GM21423 (cell line): ENCODE data around the gene TIAM1.

ENCODE experiments used
- ATAC-seq: cut with Tn5 transposase; IDR thresholded peaks from one replicate; pipeline ENCODE4 v1.9.1; 2021; ENCODE audit warnings: mild to moderate bottlenecking, moderate library complexity; ENCODE audit not compliant: unreplicated experiment

TIAM1 gene

DNA sequence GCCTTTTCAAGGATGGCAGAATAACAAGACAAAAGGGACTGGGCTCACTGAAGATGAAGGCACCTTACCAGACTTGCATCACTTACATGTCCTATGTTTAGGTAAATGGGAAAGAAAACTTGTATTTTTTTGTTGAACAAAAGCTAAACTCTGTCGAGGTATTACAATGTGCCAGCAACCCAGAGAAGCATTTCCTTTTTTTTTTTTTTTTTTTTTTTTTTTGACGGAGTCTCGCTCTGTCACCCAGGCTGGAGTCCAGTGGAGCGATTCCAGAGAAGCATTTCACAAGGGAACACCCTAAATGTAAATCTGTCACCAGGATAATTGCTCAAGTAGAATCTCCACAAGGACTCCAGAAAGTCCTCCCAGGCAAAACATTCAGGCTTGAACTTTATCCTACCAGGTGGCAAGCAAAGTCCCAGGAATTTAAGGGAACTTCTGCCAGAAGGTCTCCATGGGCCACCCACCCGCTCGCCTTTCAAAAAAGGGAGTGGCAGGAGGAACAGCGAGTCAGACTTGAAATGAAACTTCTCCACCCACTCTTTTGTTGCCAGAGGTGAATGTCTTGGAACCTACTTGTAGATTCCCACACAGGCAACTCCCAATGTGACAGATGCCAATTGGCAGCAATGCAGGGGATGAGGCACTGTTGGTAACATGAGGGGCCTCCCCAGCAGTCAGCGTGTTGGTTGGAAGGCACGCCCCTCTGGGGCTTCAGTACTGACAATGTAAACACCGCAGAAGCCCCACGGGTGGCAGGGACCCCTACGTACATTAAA lies 125.0 kb downstream of the TIAM1 start:
- no peak for ATAC-seq

DNA sequence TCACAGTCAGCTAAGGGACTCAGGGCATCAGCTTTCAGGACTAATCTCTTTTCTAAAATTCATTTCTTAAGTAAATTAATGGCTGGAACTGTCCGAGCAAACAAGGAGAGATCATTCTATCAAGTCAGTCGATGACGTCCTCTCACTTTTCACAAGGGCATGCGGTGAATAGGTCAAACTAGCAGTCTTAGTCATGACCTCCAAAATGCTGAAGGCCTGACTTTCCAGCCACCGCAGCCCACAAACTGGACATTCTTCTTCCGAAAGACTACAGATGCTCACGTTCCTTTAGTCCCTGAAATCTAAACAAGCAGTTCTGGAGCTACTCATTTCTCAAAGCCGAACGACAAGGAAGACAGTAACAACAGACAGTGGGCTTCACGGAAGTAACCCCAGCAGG lies 127.9 kb downstream of the TIAM1 start:
- ATAC-seq: no peak

DNA sequence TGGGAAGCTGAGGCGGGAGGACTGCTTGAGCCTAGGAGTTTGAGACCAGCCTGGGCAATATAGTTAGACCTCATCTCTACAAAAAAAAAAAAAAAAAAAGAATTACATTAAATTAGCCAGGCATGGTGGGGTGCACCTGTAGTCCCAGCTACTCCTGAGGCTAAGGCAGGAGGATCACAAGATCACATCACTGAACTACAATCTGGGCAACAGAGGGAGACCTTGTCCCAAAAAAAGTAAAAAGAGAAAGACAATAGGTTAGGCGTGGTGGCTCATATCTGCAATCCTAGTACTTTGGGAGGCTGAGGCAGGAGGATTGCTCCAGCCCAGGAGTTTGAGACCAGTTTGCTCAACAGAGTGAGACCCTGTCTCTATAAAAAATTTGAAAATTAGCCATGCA lies 130.3 kb downstream of the TIAM1 start:
- ATAC-seq: no peak

DNA sequence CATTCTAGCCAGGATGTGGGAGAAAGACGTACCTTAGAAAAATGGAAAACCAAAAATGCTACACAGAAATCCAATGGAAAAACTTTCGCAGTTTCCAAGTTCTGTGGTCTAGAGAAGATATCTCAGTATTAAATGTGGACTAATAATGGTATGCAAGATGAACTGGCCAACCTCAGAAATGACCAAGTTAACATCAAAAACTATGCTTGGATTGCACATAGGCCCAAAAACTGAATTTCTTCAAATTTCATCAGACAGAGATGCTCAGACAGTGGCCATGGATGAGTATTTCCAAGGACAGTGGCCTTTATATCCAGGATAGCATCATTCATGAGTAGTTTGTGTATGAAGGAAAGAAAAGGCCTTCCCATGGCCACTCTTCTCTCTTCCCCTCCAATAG lies 132.2 kb downstream of the TIAM1 start:
- no peak for ATAC-seq

DNA sequence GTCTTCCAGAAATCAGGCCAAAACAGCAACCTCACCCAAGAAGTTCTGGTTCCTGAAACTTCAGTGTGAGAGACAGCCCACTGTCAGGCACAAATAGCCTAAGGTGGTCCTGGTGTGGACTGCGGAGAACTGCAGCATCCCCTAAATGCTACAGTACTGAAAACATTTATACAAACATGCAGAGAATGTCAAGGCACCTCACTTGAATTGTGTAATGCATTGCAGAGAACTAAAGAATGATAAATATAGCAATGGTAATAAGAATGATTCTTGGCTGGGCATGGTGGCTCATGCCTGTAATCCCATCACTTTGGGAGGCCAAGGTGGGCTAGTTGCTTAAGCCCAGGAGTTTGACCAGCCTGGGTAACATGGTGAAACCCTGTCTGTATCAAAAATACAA lies 138.6 kb downstream of the TIAM1 start:
- no peak for ATAC-seq

DNA sequence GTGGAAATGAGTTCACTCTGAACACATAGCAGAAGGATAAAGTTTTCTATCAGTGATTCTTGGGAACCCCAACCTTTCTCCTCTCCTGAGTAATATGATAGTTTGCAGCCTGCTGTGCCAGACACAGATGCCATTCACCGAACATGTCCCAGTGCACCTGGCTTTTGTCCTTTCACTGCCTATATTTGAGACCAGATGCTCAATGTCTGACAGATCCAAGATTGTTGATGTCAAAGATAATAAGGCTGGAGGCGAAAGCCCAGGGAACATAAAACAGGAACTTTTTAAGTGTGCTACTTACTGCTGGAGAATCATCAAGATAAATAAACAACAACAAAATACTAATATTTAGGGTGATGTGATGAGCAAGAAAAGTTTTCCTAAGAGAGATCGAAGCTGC lies 139.3 kb downstream of the TIAM1 start:
- no peak for ATAC-seq

DNA sequence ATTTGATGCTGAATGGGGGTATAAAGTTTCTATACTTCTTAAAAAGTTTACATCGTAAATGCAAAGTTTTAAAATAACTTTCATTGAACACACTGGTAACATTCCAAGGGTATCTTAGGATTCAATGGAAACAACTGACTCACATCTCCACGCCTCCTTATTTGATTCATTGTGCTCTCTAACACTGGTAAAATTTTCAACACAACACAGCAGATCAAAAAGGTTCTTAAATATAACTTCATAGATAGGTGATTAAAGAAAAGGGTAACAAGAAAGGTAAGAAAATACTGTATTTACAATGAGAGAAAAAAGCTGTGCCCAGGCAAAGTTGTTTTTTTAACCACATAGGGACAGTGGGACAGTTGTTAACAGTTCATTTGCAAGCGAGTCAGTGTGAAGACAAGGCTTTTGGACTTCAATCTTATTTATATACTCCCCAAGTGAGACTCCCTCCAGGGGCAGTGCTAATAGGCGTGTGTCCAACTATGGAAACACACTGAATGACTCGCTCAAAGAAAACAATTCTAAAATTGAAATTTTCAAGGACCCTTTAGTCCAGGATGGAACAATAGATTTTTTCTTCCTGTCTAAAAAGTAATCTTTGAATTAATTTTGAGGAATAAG lies 140.5 kb downstream of the TIAM1 start:
- ATAC-seq: no peak

DNA sequence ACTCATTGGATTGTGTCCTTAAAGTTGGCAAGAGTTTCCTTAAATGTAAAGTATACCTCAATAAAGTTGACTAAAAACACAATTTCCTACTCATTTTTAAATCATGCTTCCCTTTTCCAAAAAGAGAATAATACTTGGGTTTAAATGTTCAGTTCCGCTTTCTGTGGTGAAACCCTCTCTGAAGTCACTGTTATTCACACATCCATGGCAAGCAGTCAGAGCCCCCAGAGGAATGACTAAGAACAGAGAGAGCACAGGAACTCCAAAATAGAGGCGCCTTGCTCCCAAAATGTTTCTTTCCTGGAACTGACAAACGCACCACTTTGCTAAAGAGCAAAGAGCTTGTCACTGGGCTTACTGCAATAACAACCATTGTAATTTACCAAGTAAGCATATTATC lies 142.5 kb downstream of the TIAM1 start:
- ATAC-seq: no peak

DNA sequence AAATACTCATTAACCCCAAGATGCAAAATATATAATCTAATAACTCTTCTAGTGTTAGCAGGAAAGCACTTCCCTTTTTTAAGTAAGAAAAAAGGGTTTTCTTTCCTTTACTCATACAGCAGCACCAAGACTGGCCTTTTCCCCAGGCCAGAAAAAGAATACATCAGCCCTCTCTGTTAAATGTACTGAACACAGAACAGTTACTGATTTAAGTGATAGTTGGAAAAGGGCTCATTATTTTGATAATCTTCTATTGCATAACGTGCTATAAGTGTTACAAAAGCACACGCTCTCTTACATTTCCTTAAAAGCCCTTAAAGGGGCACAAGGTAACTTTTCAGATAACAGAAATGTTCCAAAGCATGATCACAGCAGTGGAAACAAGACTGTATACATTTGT lies 142.9 kb downstream of the TIAM1 start:
- no peak for ATAC-seq

DNA sequence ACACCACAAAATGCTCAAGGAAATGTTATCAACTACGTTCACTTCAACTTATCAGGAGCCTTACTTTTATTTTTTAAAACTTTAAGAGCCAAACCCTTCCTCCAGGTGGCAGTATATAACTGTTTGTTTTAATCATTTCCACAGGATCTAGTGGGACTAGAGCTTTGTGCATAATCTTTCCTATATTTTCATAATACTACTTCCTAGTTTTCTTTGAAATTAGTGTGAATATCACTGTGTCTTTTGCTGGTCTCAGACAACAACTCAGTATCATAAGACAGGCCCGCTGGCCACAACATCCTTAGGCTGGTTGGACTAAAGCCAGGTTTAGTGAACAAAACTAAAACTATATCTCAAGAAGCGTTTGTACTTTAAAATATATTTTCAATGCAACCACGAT lies 145.5 kb downstream of the TIAM1 start:
- no peak for ATAC-seq

DNA sequence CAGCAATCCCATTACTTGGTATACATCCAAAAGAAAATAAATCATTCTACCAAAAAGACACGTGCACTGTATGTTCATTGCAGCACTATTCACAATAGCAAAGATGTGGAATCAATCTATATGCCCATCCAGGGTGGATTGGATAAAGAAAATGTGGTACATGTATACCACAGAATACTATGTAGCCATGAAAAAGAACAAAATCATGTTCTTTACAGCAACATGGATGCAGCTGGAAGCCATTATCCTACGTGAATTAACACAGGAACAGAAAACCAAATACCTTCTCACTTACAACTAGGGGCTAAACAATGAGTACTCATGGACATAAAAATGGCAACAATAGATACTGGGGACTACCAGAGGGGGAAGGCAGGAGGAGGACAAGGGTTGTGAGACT lies 147.3 kb downstream of the TIAM1 start:
- no peak for ATAC-seq

DNA sequence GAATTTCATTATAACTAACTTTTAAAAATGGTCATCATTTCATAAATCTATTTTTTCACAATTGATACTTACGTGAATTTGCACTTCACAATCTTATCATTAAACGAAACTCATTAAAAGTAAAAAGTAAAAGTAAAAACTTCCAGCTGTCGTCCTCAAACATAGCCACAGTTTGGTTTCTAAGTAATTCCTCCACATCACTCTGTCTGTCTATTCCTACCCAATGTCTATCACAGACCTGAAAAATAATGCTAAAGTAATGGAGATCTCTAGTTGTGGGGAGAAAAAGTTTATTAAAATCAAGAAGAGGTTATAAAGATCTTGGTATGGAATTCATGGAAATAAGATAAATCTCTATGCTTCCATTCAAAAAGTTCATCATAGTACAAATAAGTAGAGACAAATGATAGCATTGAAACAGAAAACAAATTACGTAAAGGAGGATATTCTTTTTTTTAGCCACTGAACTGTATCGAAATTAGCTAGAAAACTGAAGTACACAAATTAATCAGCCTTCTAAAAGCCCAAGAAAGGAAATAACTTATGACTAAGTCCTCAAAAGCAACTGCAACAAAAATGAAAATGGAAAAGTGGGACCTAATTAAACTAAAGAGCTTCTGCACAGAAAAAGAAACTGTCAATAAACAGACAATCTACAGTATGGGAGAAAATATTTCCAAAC lies 148.6 kb downstream of the TIAM1 start:
- ATAC-seq: no peak

DNA sequence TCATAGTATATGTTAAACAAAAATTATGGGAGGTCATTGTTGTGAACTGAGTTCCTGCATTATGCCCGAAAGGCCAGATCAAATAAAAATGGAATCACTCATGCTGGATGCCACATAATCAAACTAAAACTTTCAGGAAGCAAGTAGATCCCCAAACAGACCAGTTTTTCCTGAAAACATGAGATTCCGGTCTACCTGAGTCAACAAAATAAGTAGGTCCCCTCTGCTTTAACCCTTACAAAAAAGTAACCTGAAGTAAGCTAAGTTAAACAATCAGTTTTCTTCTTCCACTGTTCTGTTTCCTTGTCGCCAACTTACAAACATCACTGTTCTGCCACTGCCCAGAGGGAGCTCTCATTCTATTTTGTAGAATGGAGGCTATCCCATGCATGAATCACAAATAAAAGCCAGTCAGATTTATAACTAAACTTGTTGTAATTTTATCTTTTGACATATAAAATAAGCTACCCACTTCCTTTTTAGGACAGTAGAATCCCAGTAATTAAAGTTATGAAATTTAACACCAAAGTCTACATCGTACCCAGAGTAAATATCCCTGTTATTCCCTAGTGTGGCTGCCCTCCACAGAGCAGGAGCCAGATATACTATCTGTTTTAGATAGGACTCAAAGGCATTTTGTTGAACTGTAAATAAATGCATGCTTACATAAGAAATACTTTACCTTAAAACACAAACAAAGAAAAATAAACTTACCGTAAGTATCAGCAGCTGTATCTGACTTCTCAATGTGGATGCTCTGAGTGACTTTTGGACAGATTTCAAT lies 149.4 kb downstream of the TIAM1 start:
- ATAC-seq: no peak

DNA sequence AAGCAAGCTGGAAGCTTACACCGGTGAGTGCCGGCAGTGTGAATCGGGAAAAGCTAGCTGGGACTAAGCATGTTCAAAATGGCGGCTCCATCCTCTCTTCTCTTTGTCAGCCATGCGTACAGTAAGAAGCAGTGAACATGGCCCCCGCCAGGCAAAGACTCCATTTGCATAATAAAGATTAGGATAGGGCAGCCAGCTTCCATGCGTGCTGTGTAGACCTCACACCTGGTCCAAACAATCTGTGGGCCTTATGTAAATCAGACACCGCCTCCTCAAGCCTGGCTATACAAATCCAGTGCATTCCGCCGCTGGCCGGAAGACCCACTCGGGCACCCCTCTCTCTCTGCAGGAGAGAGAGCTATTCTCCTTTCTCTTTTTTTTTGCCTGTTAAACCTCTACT lies 150.3 kb downstream of the TIAM1 start:
- ATAC-seq: no peak

DNA sequence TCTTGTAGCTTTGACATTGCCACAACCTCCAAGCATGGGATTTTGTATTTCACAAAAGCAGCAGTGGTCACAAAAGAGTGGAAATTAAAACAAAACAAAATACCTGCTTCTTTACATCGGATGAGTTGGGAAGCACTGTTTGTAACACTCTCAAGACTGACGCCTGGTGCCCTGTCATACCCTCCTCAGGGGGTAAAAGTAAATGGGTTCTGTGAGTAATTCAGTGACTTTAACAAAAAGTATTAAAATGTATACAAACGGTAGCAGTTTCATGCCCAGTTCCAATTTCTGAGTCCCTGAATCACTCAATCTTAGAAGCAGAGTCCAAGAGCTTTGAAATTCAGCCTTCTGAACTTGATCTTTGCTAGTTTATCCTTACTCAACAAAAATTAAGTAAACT lies 152.5 kb downstream of the TIAM1 start:
- no peak for ATAC-seq

DNA sequence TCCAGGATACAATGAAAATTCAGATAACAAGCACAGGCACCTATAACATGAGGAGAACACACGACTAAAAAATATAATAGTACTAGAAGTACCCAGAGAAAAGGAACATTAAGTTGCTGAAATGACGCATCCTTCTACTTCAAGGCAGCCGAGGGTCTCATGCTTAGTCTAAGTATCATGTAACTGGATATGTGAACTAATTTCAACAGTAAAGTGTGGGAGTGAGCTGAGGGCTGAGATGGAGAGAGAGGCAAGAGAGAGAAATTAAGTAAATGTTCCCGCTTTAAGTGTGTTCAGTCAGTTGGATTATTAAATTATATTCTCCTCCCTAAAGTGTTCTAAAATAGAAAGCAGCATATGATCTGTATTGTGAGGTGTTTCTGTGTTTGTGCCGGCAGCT lies 153.5 kb downstream of the TIAM1 start:
- ATAC-seq: no peak

DNA sequence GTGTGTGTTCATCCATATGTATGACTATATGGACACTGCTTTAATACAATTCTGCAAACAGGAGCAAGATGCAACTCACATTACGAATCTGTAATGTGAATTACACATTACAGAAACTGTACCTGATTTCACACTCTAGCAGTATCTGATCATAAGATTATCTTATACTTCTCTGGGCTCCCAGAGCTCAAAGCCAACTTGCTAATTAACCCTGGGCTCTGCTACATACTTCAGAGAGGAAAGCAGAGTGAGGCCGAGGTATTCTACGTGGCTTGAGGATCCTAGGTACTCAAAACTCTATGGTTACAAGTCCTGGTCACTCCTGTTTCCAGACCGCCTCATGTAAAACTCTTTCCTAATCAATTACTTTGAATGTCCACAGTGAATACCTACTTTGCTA lies 156.6 kb downstream of the TIAM1 start:
- ATAC-seq: no peak

DNA sequence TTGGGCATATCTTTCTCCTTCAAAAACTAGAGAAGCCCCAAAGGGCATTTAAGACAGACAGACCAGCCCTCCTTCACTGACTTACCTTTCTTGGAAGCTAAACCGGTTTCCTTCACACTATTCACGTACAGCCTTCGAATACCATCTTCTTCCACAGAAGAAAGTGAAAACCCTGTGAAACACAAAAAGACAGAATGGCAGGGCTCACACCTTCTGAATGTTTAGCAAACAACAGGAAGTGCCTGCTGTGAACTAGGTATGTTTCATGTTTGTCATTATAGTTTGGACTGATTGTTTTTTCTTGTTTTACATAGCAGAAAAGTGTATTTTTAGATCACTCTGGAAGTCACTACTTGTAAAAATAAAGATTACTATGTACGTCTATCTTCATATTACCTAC lies 157.1 kb downstream of the TIAM1 start:
- ATAC-seq: no peak

DNA sequence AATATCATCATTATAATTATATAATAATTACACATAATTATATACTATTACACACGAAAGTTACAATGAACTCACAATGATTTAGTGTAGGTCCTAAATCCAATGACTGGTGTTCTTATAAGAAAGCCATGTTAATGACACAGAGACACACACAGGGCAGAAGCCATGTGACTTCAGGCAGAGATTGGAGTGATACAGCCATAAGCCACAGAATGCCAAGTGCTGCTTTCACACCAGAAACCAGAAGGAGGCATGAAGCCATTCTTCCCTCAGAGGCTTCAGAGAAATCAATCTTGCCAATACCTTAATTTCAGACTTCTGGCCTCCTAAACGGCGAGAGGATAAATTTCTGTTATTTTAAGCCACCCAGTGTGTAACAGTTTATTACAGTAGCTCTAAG lies 158.4 kb downstream of the TIAM1 start:
- ATAC-seq: no peak

DNA sequence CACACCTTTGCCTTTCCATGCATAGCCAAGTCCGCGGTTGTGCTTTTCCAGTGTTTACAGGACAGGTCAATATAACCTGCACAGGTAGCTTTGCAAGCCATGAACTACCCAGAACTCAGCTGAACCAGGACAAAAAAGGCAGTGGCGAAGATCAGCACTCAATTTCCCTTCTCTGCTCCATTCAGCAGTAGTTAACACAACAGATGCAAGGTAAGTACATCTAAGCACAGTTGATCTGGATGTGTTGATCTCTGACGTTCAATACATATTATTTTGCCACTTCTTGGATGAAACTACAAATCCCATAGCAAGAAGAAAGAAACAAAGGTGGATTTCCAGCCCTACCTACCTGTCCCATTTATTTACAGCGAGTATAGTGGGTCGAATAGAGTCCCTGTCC lies 159.2 kb downstream of the TIAM1 start:
- no peak for ATAC-seq

DNA sequence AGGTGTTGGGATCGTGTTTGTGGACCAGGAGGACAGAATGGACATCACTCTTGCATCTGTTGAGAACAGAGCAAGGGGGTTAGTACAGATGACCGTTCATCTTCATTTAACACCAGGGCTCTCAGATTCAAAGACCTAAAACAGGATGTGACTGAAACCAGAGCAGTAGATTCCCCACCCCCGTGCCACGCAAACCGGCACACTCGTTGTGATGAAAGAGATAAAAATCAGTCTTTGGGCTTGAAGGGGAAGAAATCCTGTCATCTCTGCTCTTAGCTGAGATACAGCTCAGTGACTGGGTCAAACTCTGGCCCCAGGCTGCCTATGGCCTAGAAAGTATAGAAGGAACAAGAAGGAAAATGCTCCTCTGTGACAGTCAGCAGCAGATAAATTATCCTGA lies 159.6 kb downstream of the TIAM1 start:
- ATAC-seq: no peak
